GM19043 (cell line): ENCODE measurements around the gene NCOA4.
A peak's percentile ranks its signal among the peaks of the same experiment; 100 is the strongest.
"Not testable (repeated sequence)": the region's sequence is repeated elsewhere in the genome, so short reads cannot be mapped to it uniquely, and the experiment has no call there.

ENCODE experiments used
- ATAC-seq: cut with Tn5 transposase; IDR thresholded peaks from one replicate; pipeline ENCODE4 v1.9.1; 2021; ENCODE audit warnings: low read depth; ENCODE audit not compliant: unreplicated experiment

The NCOA4 gene

DNA sequence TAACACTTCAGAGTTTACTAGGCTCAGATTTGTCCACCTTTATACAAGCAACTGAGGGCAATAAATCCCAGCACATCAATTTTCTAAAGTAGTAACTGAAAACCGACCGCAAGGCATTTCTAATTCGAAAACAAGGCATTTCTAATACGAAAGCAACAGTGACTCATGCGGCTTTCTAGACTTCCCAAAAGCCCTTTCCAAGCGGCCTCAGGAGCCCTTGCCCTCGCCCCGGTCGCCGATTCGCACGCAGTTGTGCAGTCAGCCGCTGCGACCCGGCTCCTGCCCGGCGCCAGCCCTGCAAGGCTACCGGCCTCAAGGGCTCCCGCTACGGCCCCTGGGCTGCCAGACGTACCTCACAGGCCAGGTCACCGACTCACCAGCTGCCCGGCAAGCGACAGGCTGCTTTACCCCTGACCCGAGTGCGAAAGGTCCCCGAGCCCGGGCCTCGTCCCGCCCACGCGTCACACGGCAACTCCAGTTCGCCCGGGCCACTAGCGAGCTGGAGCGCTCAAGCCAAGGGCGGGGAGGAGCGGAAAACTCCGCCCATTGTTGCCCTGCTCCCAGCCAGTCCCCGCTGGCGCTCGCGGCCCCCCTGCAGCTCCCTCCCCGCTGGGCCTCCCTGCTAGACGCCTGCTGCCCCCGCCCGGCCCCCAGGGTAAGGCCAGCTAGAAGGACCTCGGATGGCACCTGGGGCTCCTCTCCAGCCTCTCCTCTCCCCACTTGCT is 7.3 kb downstream of the NCOA4 start:
- ATAC-seq, result peak; percentile 93

DNA sequence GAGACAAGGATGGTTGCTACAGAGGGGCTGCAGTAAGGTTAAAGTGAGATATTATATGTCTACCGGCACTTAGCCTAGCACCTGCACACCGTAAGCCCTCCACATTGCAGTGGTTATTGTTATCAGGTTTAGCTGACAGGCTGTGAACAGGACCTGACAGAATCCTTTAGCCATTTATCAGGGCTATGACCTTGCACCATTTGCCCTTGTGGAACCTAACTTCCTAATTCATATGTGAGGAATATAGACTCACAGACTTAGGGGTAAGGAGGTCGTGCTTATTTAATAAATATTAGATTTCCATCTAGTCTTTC is 10.1 kb downstream of the NCOA4 start:
- no peak for ATAC-seq

DNA sequence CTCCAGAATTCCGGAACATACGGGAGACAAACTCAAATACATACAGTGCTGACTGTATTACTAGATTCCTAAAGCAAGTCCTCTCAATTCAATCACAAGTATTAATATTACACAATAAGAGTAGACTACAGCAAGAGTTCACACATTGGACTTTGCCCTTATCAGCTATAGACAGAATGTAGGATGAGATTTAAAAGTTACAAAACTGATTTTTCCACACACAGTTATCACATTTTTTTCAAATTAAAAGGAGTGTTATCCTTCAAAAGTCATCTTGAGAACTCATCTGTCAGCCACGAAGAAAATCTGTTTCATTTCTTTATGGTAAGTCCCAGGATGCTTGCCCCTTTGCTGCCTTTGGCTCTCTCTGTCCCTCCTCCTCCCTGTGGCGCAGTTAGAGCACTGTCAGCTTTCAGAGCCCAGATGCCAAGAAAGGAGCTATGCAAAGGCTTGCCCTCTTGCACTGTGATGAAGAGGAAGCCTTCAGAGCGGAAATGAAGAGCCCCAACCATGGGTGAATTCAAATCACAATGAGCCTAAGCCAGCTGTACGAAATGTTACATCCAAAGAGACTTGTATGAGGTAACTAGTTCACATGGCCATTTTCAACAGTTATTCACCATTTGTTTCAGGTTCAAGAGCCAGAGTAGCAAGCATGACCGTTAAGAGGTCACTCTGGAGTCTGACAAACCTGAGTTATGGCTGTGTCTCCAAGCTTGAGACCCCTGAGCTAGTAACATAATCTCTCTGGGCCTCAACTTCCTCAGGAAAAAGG is 10.7 kb downstream of the NCOA4 start:
- no peak for ATAC-seq

DNA sequence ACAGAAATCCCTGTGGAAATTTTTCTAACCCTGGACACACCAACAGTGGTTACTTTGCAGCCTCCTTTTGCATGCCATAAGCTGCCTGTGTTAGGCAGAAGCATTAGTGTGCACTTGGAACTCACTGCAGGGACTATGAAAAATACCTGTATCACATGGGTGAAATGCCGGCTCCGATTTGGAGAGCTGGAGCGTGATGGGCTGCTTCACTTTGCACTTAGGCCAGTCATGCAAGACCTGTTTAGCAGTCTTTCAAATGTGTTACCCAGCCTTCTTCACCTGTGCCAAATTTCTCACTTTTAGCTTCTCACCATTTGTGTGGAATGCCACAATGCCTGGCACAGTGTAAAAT is 11.3 kb downstream of the NCOA4 start:
- ATAC-seq, result no peak

DNA sequence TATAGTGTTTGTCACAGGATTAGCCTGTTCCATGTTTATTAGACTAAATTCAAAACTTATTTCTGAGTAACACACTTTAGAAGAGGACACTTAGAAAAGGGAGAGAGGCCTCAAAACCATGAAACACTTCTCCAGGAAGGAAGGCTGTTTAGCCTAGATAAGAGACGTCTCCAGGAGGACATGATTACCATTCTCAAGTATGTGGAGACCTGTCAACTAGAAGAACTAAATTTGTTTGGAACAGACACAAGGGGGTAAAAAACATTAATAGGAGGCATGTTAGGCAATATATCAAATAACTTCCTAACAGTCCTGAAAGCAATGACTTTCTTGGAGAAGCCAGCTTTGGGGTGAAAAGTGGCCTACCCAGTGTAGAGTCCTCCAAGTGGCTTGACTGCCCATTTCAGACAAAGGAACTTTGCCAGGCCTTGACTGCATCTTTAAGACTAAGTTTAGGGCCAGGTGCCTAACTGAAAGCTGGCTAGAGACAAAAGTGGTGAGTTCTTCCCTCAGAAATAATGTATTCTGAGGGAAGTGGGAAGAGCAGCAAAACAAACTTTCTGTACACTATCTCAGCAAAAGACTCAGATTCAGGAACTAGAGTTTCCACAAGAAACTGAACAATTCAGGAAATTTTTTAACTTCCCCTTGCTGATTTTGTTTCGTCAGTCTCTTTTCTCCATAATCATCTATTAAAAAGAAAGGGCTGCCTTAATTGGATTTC is 11.8 kb downstream of the NCOA4 start:
- ATAC-seq, result no peak

DNA sequence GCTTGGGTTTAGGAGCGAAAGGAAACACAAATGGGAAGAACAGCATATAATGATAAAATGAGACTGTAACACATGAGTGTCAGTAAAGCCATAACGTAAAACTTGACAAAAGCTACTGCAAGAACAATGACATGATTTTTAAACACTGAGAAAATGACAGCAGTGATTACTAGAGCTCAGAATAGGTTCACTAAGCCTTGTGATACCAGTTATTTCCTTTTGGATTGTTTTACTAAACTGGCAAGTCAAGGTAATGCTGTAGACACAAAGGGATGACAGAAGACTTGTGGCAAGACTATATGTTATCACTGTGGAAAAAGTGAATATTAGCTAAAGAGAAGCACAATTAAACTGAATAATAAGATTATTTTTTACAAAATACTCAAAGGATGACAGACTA is 12.7 kb downstream of the NCOA4 start:
- no peak for ATAC-seq

DNA sequence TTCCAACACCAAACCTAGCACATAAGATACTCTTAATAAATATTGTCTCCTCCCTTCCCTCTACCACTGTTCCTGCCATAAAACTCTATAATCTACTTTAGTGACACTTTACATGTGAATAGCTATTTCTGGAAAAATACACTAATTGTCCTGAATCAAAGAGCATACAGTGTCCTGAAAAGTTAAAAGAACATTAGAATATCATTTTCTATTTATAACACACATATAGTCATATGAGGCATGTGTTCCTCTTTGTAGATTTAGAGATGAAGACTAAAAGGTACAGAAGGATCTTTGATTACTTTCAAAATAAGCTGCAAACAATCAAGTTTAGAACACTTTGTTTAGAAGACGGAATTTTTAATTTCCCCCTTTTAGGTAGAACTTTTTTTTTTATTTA is 13.6 kb downstream of the NCOA4 start:
- no peak for ATAC-seq

DNA sequence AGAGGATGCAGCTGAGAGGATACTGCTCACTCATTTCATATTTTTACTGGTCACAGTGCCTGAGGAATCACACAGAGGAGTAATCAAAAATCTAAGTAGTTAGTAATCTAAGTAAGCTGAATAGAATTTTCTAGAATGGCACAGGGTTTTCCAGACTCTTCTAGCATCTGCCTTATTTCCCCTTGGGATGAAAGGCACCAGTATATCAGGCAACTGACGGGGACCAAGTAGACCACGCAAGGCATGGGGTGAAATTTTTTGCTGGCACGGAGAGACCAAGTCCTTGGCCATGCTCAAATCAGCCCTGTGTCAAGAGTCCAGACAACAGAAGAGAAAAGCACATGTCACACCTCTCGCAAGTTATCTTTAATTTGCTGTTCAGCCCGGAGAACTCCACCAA is 14.2 kb downstream of the NCOA4 start:
- no peak for ATAC-seq

DNA sequence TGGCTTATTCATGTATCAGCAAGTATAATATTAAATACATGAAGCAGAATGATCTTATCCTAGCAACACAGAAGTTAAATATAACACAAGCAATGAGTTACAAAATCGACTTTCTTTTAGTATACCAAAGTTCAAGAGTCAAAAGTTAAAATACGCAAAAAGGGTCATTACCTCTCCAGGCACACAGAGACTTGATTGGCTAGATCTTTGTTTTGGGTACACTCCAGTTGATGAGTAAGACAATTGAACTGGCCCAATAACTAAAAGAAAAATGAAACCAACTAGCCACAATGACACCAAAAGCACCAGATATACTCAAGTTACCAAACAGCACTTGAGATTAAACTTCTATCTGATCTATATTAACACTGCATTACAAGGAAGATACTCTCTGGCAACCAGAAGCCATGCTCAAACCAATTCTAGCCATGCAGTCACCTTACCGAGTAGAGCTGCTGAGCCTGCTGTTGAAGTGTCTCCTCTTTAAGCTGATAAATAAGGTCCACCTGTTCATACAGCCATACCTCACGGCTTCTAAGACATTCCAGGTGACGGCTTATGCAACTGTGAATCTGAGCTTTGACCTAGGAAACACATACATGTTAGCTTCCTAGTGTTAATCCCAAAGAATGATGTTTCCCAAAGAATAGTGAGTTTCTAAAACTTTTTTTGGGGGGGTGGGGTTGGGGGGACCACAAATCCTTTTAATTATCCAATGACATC is 15.6 kb downstream of the NCOA4 start:
- no peak for ATAC-seq

DNA sequence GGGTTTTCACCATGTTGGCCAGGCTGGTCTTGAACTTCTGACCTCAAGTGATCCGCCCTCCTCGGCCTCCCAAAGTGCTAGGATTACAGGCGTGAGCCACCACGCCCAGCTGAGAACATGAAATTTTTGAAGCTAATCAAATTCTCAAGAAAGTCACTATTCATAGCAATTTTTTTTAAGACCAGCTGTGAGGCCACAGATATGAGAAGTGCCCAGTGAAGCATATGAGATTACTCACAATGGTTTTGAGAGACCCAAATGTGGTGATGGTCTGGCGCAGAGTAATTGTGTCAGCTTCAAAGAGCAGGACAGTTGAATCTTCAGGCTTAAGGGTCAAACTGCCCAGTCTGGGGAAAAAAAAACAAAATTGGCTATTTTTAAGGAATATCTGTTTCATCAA is 16.2 kb downstream of the NCOA4 start:
- ATAC-seq, result no peak

DNA sequence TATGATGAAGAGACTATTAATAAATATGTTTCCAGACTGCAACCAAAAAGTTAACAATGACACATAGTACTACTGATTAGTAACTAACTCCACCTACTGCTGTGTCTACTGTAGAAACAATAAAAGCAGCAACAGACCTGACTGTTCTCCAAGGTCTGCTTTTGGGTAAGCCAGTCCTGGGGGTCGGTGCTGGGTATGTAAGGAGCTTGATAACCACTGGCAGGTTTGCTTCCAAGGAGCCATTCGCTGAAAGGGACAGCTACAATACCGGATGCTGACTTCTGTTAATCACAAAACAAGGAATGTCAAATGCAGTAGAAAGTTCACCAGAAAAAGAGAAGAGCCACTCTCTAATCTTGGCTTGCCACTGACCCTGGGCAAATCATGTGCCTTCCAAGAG is 17.7 kb downstream of the NCOA4 start:
- ATAC-seq, result no peak

DNA sequence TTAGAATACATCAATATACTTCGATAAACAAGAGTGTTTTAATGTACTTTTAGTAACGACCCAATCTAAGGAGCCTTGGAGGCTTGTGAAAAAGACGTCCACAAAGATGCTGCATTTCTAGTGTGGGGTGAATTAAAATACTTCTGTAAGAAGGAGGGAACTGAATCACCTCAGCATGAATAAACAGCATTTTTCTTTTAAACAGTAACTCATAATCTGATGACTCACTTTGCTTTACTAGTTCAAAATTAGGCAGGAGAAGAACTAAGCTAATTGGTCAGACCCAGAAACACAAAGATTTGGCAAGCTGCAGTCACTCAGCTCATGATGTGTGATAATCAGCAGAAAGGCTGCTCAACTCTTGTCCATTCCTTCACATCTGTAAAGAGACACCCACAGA is 24.2 kb downstream of the NCOA4 start:
- ATAC-seq, result no peak

DNA sequence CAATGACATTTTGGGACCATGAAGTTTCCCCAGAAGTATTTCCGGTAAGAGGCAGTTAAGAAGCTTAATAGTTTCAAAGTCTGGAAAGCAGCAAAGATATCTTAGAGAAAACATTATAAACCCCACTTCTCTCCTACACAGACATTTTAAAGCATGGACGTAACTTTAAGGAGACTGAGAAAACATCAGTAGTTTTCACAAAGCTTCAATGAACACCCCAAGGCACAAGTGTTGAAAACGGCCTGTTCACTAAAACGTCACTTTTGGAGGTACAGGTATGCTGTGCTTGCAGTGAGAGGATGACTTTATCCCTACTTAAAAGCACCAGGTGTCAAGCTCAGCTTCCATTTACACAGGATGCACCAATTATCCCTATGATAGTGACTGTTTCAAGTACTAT is 25.0 kb downstream of the NCOA4 start:
- ATAC-seq, result no peak

DNA sequence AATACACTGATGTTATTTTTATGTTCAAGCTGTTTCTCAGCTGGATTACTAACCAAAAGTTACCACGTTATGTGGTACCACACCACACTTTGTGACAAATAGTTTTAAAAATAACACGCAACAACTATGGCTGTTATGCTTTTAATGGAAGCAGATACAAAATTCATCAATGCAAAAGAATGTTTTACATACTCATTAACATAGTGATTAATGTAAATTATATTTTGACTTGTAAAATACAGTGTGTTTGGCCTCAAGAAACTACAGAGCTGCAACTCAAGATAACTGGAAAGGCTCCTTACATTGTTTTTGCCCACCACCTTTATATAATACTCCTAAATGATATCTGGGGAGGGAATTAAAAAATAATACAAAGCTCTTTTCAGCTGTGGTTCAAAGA is 25.5 kb downstream of the NCOA4 start:
- no peak for ATAC-seq

DNA sequence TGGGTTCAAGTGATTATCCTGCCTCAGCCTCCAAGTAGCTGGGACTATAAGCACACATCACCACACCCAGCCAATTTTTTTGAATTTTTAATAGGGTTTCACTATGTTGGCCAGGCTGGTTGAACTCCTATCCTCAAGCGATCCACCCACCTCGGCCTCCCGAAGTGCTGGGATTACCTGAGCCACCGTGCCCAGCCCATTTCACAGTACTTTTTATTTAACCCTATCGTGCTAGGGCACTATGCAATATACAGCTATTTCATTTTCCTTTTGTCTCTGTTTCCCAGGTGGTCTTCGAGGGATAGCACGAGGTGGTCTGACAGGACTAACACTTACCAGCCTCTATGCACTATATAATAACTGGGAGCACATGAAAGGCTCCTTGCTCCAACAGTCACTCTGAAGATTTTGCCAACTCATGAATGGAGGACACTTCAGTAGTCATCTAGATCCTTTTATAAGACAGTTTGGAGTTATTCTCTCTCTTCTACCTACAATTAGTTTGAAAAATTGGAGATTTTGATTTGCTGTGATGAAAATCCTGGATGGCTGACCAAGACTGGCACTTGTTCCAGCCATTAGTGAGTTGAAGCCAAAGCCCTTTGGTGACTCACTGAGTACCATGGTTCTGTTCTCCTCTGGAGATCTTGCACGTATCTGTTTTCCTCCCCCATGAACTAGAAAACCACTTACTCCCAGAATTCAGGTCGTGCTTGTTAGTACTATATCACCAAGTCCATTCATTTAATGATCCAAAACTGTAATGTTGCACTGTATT is 27.3 kb downstream of the NCOA4 start:
- no peak for ATAC-seq

DNA sequence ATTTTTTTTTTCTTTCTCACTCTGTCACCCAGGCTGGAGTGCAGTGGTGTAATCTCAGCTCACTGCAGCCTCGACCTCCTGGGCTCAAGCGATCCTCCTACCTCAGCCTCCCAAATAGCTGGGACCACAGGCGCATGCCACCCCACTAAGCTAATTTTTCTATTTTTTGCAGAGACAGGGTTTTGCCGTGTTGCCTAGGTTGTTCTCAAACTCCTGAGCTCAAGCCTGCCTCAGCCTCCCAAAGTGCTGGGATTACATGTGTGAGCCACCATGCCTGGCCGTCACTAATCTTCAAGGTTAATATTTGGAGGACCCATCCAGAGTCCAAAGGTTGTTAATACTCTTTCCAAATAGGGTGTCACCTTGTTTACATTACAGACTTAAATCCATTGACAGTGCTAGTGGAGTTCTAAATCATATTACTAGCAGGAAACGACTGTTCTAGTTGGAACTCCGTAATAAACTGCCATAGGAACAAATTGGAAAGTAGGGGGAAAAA is 28.2 kb downstream of the NCOA4 start:
- not testable (repeated sequence) for ATAC-seq

DNA sequence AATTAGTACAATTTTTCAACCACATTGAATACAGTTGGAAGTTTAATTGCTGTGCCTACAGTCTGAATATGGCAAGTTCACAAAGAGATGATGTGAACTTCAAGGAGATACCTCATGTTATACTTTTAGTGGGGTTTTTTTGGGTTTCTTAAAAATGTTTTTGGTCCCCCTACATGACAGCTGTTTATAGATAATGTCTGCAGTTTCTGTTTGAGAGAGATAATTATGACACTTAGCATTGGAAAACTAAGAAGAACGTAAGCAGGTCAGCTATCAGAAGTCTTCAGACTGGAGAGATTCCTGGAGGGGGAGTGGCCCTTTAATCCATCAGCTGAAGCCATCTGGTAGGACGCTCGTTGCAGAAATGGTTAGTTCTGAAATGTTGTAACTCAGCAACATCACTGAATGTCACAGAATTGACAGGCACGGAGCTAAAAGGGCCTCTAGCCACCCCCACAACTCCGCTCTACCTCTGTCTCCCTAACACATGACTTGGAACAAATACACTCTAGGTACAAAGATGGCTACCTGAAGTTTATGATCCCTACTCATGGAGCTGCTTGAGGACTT is 29.2 kb downstream of the NCOA4 start:
- no peak for ATAC-seq

DNA sequence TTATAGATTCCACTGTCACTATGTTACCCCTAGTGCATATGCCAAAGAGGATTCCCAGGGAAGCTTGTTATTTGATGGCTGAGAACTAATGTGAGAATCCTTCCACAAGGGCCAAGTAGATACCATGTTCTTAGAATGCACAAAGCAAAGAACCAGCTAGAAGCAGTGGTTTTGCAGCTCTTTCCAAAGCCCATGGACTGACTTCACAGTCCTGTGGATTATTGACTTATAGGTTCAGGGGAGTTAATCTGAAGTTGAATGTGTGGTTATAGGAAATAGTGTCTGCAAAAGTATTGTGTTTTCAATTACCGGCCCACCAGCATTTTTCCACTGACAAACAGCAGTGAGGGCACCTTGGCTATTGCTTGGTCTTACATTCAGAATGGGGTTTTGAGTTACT is 29.9 kb downstream of the NCOA4 start:
- ATAC-seq, result no peak

DNA sequence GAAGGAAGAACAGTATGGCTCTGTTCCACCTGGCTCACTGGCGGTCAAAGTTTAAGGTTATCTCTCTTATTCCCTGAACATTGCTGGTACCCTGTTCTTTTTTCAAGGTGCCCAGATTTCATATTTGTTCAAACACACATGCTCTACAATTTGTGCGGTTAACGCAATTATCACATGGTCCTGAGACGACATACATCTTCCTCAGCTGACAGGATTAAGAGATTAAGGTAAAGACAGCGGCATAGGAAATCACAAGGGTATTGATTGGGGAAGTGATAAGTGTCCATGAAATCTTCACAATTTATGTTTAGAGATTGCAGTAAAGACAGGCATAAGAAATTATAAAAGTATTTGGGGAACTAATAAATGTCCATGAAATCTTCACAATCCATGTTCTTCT is 30.5 kb downstream of the NCOA4 start:
- ATAC-seq, result not testable (repeated sequence)
